ENCODE results near the gene ST14.
"Not testable (repeated sequence)": the region's sequence is repeated elsewhere in the genome, so short reads cannot be mapped to it uniquely, and the experiment has no call there.

ST14 gene

DNA sequence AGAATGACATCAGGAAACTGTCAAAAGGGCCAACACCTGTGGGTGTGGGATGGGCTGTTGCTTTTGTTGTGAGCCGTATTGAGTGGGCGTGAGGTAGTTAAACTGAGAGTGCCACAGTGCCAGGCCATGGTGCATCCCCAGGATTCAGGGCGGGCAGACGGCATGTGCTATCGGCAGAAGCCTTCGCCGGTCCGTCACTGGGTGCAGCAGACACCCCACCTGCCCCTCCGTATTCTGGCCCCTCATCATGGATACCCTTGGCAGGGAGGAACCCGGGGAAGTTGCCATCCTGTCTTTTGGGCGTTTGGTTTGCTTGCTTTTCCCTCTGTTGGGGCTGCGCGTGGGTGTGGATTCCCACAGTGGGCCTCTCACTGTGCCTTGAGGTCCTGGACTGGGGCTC is 27.5 kb downstream of the ST14 start:
- no peak for FAIRE-seq

DNA sequence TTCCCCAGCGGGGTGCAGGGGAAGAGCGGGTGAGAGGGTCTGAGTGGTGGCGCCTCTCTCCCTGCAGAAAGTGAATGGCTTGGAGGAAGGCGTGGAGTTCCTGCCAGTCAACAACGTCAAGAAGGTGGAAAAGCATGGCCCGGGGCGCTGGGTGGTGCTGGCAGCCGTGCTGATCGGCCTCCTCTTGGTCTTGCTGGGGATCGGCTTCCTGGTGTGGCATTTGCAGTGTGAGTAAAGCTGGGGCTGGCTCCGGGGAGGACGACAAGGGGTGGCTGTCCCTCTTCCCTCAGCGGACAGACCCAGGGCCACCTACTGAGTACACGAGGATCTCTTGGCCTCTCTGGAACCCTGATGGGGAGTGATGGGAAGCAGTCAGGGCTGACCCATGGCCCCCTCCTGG is 28.5 kb downstream of the ST14 start:
- DNase-seq (ENCODE audit: low spot score): no peak
- no peak for FAIRE-seq

More for the DNA sequence above, 27.5 kb downstream of the ST14 start:
- no peak for DNase-seq (ENCODE audit: low spot score)

- FAIRE-seq (no peak), DNase-seq (ENCODE audit: low spot score) (no peak)
Observed at GRCh38 chr11:130188585-130189347, 29.2 kb downstream of the ST14 start.

DNA sequence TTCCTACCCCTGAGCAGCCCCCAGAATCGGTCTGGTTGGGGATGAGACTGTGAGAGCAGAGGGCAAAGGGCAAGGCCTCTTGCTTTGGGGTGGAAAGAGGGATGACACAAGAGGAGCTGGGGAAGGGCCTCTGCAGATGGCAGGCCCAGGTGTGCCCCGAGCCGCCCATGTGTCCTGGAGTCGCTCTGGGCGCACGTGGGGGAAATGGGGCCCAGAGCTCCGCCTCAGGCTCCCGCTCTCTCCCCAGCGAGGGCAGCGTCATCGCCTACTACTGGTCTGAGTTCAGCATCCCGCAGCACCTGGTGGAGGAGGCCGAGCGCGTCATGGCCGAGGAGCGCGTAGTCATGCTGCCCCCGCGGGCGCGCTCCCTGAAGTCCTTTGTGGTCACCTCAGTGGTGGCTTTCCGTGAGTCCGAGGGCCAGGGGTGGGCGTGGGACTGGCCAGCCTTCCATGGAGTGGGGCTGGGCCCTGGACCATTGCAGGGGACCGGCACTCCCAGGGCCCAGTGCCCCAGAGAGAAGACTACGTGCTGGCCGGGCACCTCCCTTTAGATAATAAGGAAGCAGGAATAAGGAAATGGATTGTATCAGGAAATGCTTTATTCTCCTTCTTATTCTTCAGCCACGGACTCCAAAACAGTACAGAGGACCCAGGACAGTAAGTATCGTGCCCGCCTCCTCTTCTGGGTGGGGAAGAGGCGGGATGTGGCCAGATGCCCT is 30.1 kb downstream of the ST14 start:
- DNase-seq (ENCODE audit: low spot score) (no peak), FAIRE-seq (no peak)

DNA sequence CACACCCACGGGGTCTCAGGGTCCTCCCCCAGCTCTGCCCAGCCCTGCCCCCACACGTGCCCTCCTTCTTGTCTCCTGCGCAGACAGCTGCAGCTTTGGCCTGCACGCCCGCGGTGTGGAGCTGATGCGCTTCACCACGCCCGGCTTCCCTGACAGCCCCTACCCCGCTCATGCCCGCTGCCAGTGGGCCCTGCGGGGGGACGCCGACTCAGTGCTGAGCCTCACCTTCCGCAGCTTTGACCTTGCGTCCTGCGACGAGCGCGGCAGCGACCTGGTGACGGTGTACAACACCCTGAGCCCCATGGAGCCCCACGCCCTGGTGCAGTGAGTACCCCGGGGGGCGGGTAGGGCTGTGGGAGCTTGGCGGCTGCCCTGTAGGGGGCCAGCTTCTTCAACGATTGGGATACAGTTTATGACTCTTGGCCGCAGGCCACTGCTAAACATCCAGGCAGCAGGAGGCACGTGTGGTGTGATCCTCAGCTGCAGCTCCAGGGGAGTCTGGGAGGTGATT is 30.8 kb downstream of the ST14 start:
- DNase-seq (ENCODE audit: low spot score) (no peak), FAIRE-seq (no peak)

DNA sequence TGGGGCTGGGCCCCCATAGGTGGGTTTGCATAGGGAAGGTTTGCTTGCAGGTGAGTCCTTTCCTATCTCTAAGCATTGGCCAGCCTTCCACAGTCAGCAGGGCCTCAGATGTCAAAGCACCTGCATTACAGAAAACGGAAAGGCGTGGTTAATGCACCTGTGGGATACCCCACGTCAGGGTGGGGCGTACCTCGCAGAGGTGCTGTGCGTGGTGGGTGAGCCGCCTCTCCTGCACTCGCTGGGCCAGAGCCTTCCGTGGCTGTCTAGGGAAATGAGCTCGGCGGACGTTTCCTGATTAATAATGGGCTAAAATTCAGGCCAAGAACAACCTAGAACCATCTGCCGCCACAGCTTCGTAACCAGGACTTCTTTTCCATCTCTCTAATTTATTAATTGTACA is 32.3 kb downstream of the ST14 start:
- FAIRE-seq: no peak

GRCh38 chr11:130192845-130193267 is 33.3 kb downstream of the ST14 start:
- FAIRE-seq (no peak), DNase-seq (ENCODE audit: low spot score) (no peak)

More for the DNA sequence above, 32.3 kb downstream of the ST14 start:
- no peak for DNase-seq (ENCODE audit: low spot score)

GRCh38 chr11:130193551-130193950 is 34.0 kb downstream of the ST14 start:
- FAIRE-seq; DNase-seq (ENCODE audit: low spot score): not testable (repeated sequence)

- FAIRE-seq (no peak), DNase-seq (ENCODE audit: low spot score) (no peak)
Observed at GRCh38 chr11:130194241-130195023, 34.9 kb downstream of the ST14 start.

- peak; percentile 34 for DNase-seq (ENCODE audit: low spot score)
- FAIRE-seq: no peak
Observed at GRCh38 chr11:130197386-130198035, 37.9 kb downstream of the ST14 start.

- no peak for FAIRE-seq
- no peak for DNase-seq (ENCODE audit: low spot score)
Observed at GRCh38 chr11:130198292-130198691, 38.7 kb downstream of the ST14 start.

DNA sequence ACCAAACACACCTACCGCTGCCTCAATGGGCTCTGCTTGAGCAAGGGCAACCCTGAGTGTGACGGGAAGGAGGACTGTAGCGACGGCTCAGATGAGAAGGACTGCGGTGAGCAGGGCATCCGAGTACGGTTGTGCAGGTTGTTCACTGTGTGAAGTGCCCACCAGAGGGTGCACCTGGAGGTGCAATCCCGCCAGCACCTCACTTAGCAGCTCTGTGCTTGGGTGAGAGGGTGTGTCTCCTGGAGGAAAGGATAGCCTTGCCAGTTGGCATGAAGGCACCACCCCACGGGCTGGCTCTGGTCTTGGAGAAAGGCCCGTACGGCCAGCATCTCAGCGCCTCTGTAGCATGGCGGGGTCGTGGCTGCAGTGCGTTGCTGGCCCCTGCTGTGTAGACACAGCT is 39.4 kb downstream of the ST14 start:
- FAIRE-seq (no peak), DNase-seq (ENCODE audit: low spot score) (no peak)

DNA sequence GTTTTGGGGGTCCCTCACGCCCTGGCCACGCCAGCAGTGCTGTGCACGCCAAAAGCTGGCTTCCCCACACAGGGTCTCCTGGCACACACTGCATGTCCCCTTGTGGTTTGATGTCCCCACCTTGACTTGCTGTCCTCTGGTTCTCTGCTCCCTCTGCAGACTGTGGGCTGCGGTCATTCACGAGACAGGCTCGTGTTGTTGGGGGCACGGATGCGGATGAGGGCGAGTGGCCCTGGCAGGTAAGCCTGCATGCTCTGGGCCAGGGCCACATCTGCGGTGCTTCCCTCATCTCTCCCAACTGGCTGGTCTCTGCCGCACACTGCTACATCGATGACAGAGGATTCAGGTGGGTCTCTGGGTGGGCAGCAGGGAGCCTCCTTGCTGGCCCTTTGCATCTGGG is 40.2 kb downstream of the ST14 start:
- FAIRE-seq: no peak
- no peak for DNase-seq (ENCODE audit: low spot score)

DNA sequence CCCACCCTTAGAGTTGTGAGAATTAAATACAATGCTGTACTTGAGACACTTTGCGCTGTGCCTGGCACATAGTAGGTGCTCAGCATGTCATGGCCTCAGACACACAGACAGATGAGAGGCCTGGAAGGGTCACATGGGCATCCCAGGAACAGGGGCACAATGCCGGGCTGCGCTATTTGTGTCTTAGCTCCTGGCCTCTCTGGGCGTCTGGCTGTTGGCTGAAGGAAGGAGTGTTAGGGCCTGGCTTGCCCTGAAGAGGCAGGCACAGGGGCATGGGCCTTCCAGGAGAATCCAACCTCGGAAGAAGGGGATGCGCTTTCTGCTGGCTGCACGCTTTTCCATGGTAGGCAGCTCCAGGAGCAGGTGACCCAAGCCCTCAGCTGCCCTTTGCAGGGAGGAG is 41.4 kb downstream of the ST14 start:
- DNase-seq (ENCODE audit: low spot score) (no peak), FAIRE-seq (no peak)

- no peak for FAIRE-seq
- DNase-seq (ENCODE audit: low spot score): no peak
Observed at GRCh38 chr11:130202009-130202817, 42.6 kb downstream of the ST14 start.

- FAIRE-seq: no peak
- no peak for DNase-seq (ENCODE audit: low spot score)
Observed at GRCh38 chr11:130202818-130203689, 43.5 kb downstream of the ST14 start.

DNA sequence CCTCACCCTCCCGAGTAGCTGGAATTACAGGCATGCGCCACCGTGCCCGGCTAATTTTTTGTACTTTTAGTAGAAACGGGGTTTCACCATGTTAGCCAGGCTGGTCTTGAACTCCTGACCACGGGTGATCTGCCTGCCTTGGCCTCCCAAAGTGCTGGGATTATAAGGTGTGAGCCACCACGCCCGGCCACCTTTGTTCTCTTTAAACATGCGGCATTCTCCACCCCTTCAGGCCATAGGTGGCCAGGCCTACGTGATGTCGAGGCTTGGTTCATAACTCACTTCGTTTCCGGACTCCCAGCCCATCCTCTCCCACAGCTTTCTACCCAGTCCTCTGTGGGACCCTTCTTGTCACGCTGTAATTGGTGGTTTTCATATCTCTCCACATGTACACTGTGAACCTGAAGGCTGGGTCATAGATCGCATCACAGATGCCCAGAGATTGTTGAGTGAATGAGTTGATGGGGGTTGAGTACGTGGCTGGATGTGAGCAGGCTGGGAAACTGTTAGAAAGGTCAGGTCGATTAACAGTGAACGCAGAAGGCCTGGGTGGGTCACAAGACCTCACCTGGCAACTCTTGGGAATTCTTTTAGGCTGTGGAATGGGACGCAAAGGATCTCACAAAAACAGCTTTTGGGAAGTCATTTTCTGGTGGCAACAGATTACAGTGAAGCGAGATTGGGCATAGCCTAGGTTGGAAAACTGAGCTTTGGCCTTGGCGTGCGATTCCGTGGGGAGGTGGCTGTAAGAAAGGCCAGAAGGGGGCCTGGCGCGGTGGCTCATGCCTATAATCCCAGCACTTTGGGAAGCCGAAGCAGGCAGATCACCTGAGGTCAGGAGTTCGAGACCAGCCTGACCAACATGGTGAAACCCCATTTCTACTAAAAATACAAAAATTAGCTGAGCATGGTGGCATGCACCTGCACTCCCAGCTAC is 44.5 kb downstream of the ST14 start:
- no peak for FAIRE-seq
- no peak for DNase-seq (ENCODE audit: low spot score)

DNA sequence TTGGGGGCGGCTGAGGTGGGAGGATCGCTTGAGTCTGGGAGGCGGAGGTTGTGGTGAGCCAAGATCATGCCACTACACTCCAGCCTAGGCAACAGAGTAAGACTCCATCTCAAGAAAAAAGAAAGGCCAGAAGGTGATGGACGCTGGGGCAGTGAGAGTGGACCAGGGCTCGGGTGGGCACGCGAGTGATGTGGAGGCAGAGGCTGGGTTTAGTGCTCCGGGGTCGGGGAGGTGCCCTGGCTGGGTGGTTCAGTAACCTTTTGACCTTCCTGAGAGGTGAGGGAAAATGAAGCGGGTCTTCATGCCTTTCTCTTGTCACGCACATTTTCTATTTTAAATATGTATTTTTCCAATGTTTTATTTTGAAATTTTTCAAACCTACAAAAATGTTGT is 45.1 kb downstream of the ST14 start:
- FAIRE-seq: no peak
- no peak for DNase-seq (ENCODE audit: low spot score)

Measured in RCC 7860 (cell line).